K562 (cell line): ENCODE data around the gene CAMK1D. TPM values are rescaled to one million over a fixed set of nuclear protein-coding genes. Genes with fewer than 3 reads are reported as not detected.

Experiments used
- ATAC-seq: fragments of 200-7000 bp; cut with Tn5 transposase; 3 replicates; pipeline ENCODE4 v1.9.1; 2020; ENCODE audit warnings: moderate library complexity
- BruUV-seq: library from RNA; stranded (reverse); fragments of 400-500 nt; replicated peaks from 2 replicates; lab custom pipeline; 2021; lab: Mats Ljungman, UMichigan
- CTCF ChIA-PET: fragments of 300-600 bp; formaldehyde crosslinking; extraction: SDS; loops from one replicate; lab custom pipeline; 2021; ENCODE audit warnings: low intra/inter-chr PET ratio; lab: Yijun Ruan, JAX
- POLR2A ChIA-PET: fragments of 300-600, 350-650 bp; sonication (Branson Sonifier 250); formaldehyde crosslinking; extraction: SDS; loops from one replicate; lab custom pipeline; 2021; ENCODE audit warnings: antibody characterized with exemption, inconsistent platforms; lab: Yijun Ruan, JAX
- DNase-seq, 4 experiments: peaks; one replicate each; pipeline versions ENCODE4 v3.0.0 to v3.0.0-alpha.2; 2011 to 2018; ENCODE audit warnings: low spot score in 3 of 4, mixed read lengths in 3 of 4; ENCODE audit errors: extremely low read depth in 1 of 4
- FAIRE-seq: peaks from 2 replicates; lab custom pipeline; 2011; peaks lifted over from hg19 to GRCh38; lab: Jason Lieb, UNC
- H2AFZ ChIP-seq: 2 replicates; pipeline ENCODE4 v1.6.0; 2011; ENCODE audit warnings: low read depth, low read length, control low read depth, inconsistent platforms
- H3K27ac ChIP-seq: fragments of 200-600 bp; 3 replicates; pipeline ENCODE4 v1.8.0; 2011; ENCODE audit warnings: low read depth, mild to moderate bottlenecking, control low read depth, inconsistent platforms, low read length, moderate library complexity, mixed read lengths; ENCODE audit errors: extremely low read depth
- H3K27me3 ChIP-seq, 2 experiments: fragments of 300-600 bp in 1 of 2; 2 replicates in 1 of 2; 3 replicates in 1 of 2; pipeline versions ENCODE4 v1.6.0 to v1.8.0; 2011; ENCODE audit warnings: inconsistent platforms in 2 of 2, low read length in 2 of 2, mild to moderate bottlenecking in 1 of 2, mixed read lengths in 1 of 2, moderate library complexity in 1 of 2; ENCODE audit not compliant: control insufficient read depth in 2 of 2, insufficient read depth in 2 of 2
- H3K36me3 ChIP-seq: fragments of 300-600 bp; 3 replicates; pipeline ENCODE4 v1.8.0; 2011; ENCODE audit warnings: mild to moderate bottlenecking, low read length, inconsistent platforms; ENCODE audit not compliant: control insufficient read depth, insufficient read depth
- H3K4me1 ChIP-seq, 2 experiments: fragments of 200-600 bp in 1 of 2; replicated peaks in 1 of 2; 2 replicates in 1 of 2; 3 replicates in 1 of 2; pipeline versions ENCODE4 v1.5.1 to v1.8.0; 2011; ENCODE audit warnings: inconsistent platforms in 2 of 2, low read length in 2 of 2, mild to moderate bottlenecking in 1 of 2, mixed read lengths in 1 of 2, moderate library complexity in 1 of 2; ENCODE audit not compliant: control insufficient read depth in 2 of 2, insufficient read depth in 2 of 2
- H3K4me2 ChIP-seq: 2 replicates; pipeline ENCODE4 v1.6.1; 2011; ENCODE audit warnings: low read length, control low read depth, inconsistent platforms, mixed read lengths; ENCODE audit not compliant: insufficient read depth
- H3K4me3 ChIP-seq: fragments of 200-600 bp; sonication (generic), shearing (Covaris generic); 2 replicates; pipeline ENCODE4 v1.5.1; 2016; ENCODE audit warnings: control low read depth, inconsistent platforms
- H3K79me2 ChIP-seq: fragments of 200-600 bp; 3 replicates; pipeline ENCODE4 v1.8.0; 2011; ENCODE audit warnings: low read length, inconsistent platforms; ENCODE audit not compliant: control insufficient read depth, insufficient read depth
- H3K9ac ChIP-seq, 2 experiments: 2 replicates each; pipeline versions ENCODE4 v1.6.0 to v1.6.1; 2011; ENCODE audit warnings: low read depth in 2 of 2, low read length in 2 of 2, control low read depth in 1 of 2, inconsistent platforms in 1 of 2, mild to moderate bottlenecking in 1 of 2, mixed read lengths in 1 of 2; ENCODE audit not compliant: insufficient read depth in 1 of 2
- H3K9me1 ChIP-seq: one replicate; pipeline ENCODE4 v1.6.0; 2011; ENCODE audit warnings: inconsistent platforms, mild to moderate bottlenecking, low read length, moderate library complexity; ENCODE audit not compliant: control insufficient read depth, insufficient read depth
- H3K9me3 ChIP-seq: replicated peaks from 2 replicates; pipeline ENCODE4 v1.5.1; 2011; ENCODE audit warnings: low read depth, low read length, inconsistent platforms; ENCODE audit not compliant: control insufficient read depth, insufficient read depth
- H4K20me1 ChIP-seq: replicated peaks from 2 replicates; pipeline ENCODE4 v1.6.1; 2011; ENCODE audit warnings: low read length, inconsistent platforms, mixed read lengths; ENCODE audit not compliant: control insufficient read depth, insufficient read depth
- CREB1 ChIP-seq, 2 experiments: sonication (generic) in 1 of 2; formaldehyde crosslinking in 1 of 2; IDR thresholded peaks; 2 replicates each; pipeline versions ENCODE4 v1.6.1 to v1.8.0; 2012 to 2022; ENCODE audit warnings: inconsistent platforms in 1 of 2, mild to moderate bottlenecking in 1 of 2, missing genetic modification reagents in 1 of 2, moderate library complexity in 1 of 2
- GABPA ChIP-seq: fragments of 200-800 bp; sonication (Bioruptor generic); conservative IDR thresholded peaks from 2 replicates; pipeline ENCODE4 v1.6.1; 2016; ENCODE audit warnings: low read depth, missing genetic modification characterization, missing compliant biosample characterization
- MTA2 ChIP-seq: fragments of 450-650 bp; IDR thresholded peaks from 2 replicates; pipeline ENCODE4 v1.6.1; 2016; ENCODE audit warnings: low read depth
- NCOR1 ChIP-seq: fragments of 450-650 bp; IDR thresholded peaks from 2 replicates; pipeline ENCODE4 v1.6.1; 2016; ENCODE audit warnings: mild to moderate bottlenecking, moderate library complexity
- NFE2L1 ChIP-seq: fragments of 450-650 bp; IDR thresholded peaks from 2 replicates; pipeline ENCODE4 v1.6.1; 2016; ENCODE audit warnings: missing genetic modification characterization, low read depth, mild to moderate bottlenecking, missing compliant biosample characterization, moderate library complexity, borderline replicate concordance
- POLR2AphosphoS5 ChIP-seq: IDR thresholded peaks from 2 replicates; pipeline ENCODE4 v1.6.1; 2011; ENCODE audit warnings: mild to moderate bottlenecking, low read depth, low read length, moderate library complexity; ENCODE audit not compliant: control insufficient read depth, insufficient read depth
- RBM17 ChIP-seq: fragments of 200-400 bp; formaldehyde crosslinking; IDR thresholded peaks from 2 replicates; pipeline ENCODE4 v1.6.1; 2017; ENCODE audit warnings: low read depth, mild to moderate bottlenecking, low read length, borderline replicate concordance
- REST ChIP-seq, 2 experiments: fragments of 450-650 bp; formaldehyde crosslinking in 1 of 2; IDR thresholded peaks; 2 replicates each; pipeline versions ENCODE4 v1.4.0 to v1.6.1; 2014 to 2020; ENCODE audit warnings: mild to moderate bottlenecking in 2 of 2, borderline replicate concordance in 1 of 2, low read depth in 1 of 2
- SLC30A9 ChIP-seq: fragments of 250-450 bp; sonication (Bioruptor Pico); IDR thresholded peaks from 2 replicates; pipeline ENCODE4 v1.8.0; 2022; ENCODE audit warnings: mild to moderate bottlenecking, moderate library complexity
- SMAD2 ChIP-seq: fragments of 150-350 bp; IDR thresholded peaks from 2 replicates; pipeline ENCODE4 v1.6.1; 2014; ENCODE audit warnings: low read depth, mild to moderate bottlenecking, low read length
- SMARCB1 ChIP-seq: IDR thresholded peaks from 2 replicates; pipeline ENCODE4 v1.6.1; 2011; ENCODE audit warnings: improper control_type of control experiment, low read depth; ENCODE audit not compliant: insufficient read length
- TAL1 ChIP-seq: fragments of 450-650 bp; IDR thresholded peaks from 2 replicates; pipeline ENCODE4 v1.6.1; 2016; ENCODE audit warnings: mild to moderate bottlenecking
- THRAP3 ChIP-seq: fragments of 450-650 bp; IDR thresholded peaks from 2 replicates; pipeline ENCODE4 v1.6.1; 2016; ENCODE audit warnings: mild to moderate bottlenecking, inconsistent platforms, borderline replicate concordance
- ZNF143 ChIP-seq: sonication (generic); formaldehyde crosslinking; IDR thresholded peaks from 2 replicates; pipeline ENCODE4 v1.9.0; 2022; ENCODE audit warnings: mild to moderate bottlenecking, missing genetic modification reagents
- WGBS: fragments of 100-300 bp; shearing (Covaris generic); methylation state at CpG from one replicate; pipeline ENCODE4 v1.1.6; 2016; ENCODE audit warnings: low coverage, mixed read lengths; ENCODE audit not compliant: insufficient coverage; ENCODE audit errors: missing lambda C conversion rate; 5-methylcytosine and 5-hydroxymethylcytosine counted together
- in situ Hi-C: fragments of 300-500 bp; cut with MboI; formaldehyde crosslinking; loops from 4 replicates; pipeline ENCODE4 v1.15.0; 2018; ENCODE audit warnings: inconsistent platforms, mixed read lengths
- intact Hi-C: fragments of 100-400 bp; cut with micrococcal nuclease; formaldehyde crosslinking; loops from 2 replicates; pipeline ENCODE4 v1.14.2; 2022
- polyA plus RNA-seq, 8 experiments: library from polyadenylated mRNA; depleted of rRNA in 4 of 8; stranded (reverse) in 5 of 8; unstranded in 3 of 8; fragments of >200 nt; fragmentation: Nextera tagmentation in 2 of 8; fragmentation: Illumina TruSeq in 1 of 8; extraction: Ambion mirVana in 2 of 8; extraction: Trizol in 1 of 8; gene quantifications; 2 replicates each; pipeline versions ENCODE4 v1.2.1 to v1.2.3, GENCODE V29; 2011 to 2014; ENCODE audit warnings: inconsistent platforms in 1 of 8, missing spikeins in 1 of 8
- total RNA-seq, 7 experiments: library from RNA; depleted of rRNA in 6 of 7; stranded (reverse); fragments of >200 nt in 6 of 7; fragmentation: Illumina TruSeq in 2 of 7; extraction: Trizol in 2 of 7; gene quantifications; 2 replicates each; pipeline versions ENCODE4 v1.2.1 to v1.2.3, GENCODE V29; 2011 to 2021; ENCODE audit warnings: low replicate concordance in 1 of 7
- TF ChIP-seq, protein P1 (sequence below): sonication (generic); formaldehyde crosslinking; IDR thresholded peaks from 2 replicates; pipeline ENCODE4 v1.8.0; 2022; ENCODE audit warnings: mild to moderate bottlenecking, low read depth, missing genetic modification reagents

CAMK1D gene
- total and polyA plus RNA-seq, 9 of the 15 experiments (the other 6 are each of a cell fraction or from before 2014, with no cell fraction given): 0.12 to 0.24 (median 0.20) TPM; not detected in 5

DNA sequence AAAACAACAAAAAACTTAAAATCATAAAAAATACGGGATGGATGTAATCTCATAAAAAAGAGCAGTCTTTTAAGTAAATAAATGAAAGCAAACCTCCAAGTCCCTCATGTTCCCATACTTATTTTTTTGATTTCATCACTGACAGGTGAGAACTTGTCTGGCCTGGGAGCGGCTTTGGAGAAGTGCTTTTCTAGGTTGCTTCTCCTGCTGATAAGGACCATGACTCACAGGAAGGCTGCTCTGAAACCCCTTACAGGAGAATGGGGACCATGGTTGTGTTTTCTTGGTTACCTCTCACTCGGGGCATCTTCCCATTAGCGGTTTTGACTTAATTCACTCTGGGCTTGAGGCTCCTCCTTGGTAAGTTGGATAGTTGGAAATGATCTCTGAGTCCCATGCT is 237.4 kb downstream of the CAMK1D start:
- Histone ChIP-seq H3K4me1 (no peaks in the 10 kb centered on the region), H3K4me3 (no peak overlapping the region), H3K9me1 (no peaks in the 10 kb centered on the region), H3K27me3 (peaks cover 15 to 34% of the 10 kb centered on the region in 2 experiments; a peak in 4 of 5 replicates), H3K27ac (no peak overlapping the region), H3K36me3 (no peaks in the 10 kb centered on the region), H4K20me1 (no peaks in the 10 kb centered on the region), H3K79me2 (no peaks in the 10 kb centered on the region), H3K9ac (no peak overlapping the region), H2AFZ (no peak overlapping the region), H3K4me2 (no peak overlapping the region), H3K9me3 (no peaks in the 10 kb centered on the region)
- intact Hi-C loops (no loop called here), in situ Hi-C loops (no loop called here)
- ChIA-PET POLR2A (no interaction called here), CTCF (no interaction called here)
- DNase-seq (no peak), FAIRE-seq (no peak), ATAC-seq (no peak)
- 0% methylated on average over 4 of the region's 4 CpGs for WGBS
- no TSS peak for BruUV-seq
- TF ChIP-seq SMARCB1 (no peak), ZNF143 (CRISPR knock-in tag) (no peak), NFE2L1 (tag) (no peak), RBM17 (no peak), NCOR1 (no peak), CREB1 (IDR thresholded peaks at IDR 0.05) (no peak), CREB1 (CRISPR knock-in tag; IDR thresholded peaks at IDR 0.05) (no peak), GABPA (tag) (no peak), THRAP3 (no peak), SMAD2 (no peak), MTA2 (no peak), REST (IDR thresholded peaks at IDR 0.05; ENCODE audit: borderline replicate concordance) (no peak), REST (CRISPR knock-in tag; IDR thresholded peaks at IDR 0.05; ENCODE audit: low read depth) (no peak), SLC30A9 (CRISPR knock-in tag) (no peak), POLR2AphosphoS5 (no peak), TAL1 (no peak)
- TF ChIP-seq, protein P1, sequence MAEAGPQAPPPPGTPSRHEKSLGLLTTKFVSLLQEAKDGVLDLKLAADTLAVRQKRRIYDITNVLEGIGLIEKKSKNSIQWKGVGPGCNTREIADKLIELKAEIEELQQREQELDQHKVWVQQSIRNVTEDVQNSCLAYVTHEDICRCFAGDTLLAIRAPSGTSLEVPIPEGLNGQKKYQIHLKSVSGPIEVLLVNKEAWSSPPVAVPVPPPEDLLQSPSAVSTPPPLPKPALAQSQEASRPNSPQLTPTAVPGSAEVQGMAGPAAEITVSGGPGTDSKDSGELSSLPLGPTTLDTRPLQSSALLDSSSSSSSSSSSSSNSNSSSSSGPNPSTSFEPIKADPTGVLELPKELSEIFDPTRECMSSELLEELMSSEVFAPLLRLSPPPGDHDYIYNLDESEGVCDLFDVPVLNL (CRISPR knock-in tag): no peak
